OCI-LY1 (cell line): Measurements from ENCODE around the gene AGFG1.

Source experiments
- H2AFZ ChIP-seq: fragments of 200-600 bp; sonication (generic), shearing (Covaris generic); 2 replicates; pipeline ENCODE4 v1.6.0; 2014; ENCODE audit warnings: antibody characterized with exemption, mild to moderate bottlenecking, low read length
- H3F3A ChIP-seq: fragments of 200-600 bp; sonication (generic), shearing (Covaris generic); 2 replicates; pipeline ENCODE4 v1.6.0; 2014; ENCODE audit warnings: mild to moderate bottlenecking, antibody characterized with exemption, low read length, moderate library complexity; ENCODE audit not compliant: insufficient read depth
- H3K27ac ChIP-seq: fragments of 200-600 bp; sonication (generic); 2 replicates; pipeline ENCODE4 v1.5.1; 2014; ENCODE audit warnings: low read length, mixed run types, mild to moderate bottlenecking, low read depth; ENCODE audit not compliant: poor library complexity, severe bottlenecking
- H3K27me3 ChIP-seq: fragments of 200-600 bp; sonication (generic); 2 replicates; pipeline ENCODE4 v1.6.0; 2014; ENCODE audit warnings: antibody characterized with exemption, mild to moderate bottlenecking, low read length, moderate library complexity; ENCODE audit not compliant: insufficient read depth
- H3K36me3 ChIP-seq: fragments of 200-600 bp; sonication (generic); 2 replicates; pipeline ENCODE4 v1.6.1; 2014; ENCODE audit warnings: mild to moderate bottlenecking, antibody characterized with exemption, low read length, moderate library complexity, mixed read lengths; ENCODE audit not compliant: insufficient read depth
- H3K4me1 ChIP-seq: fragments of 200-600 bp; sonication (generic); 2 replicates; pipeline ENCODE4 v1.5.1; 2014; ENCODE audit warnings: mild to moderate bottlenecking, low read length, moderate library complexity; ENCODE audit not compliant: insufficient read depth, severe bottlenecking
- H3K4me2 ChIP-seq: fragments of 200-600 bp; sonication (generic), shearing (Covaris generic); 2 replicates; pipeline ENCODE4 v1.6.1; 2014; ENCODE audit warnings: low read length
- H3K4me3 ChIP-seq: fragments of 200-600 bp; sonication (generic); 2 replicates; pipeline ENCODE4 v1.5.1; 2014; ENCODE audit warnings: low read length, low read depth, mild to moderate bottlenecking, mixed read lengths; ENCODE audit not compliant: poor library complexity, severe bottlenecking
- H3K79me2 ChIP-seq: fragments of 200-600 bp; shearing (Covaris generic); 2 replicates; pipeline ENCODE4 v1.6.1; 2016; ENCODE audit warnings: mixed run types, low read length, mixed read lengths; ENCODE audit not compliant: insufficient read depth
- H3K9ac ChIP-seq: fragments of 200-600 bp; sonication (generic), shearing (Covaris generic); 2 replicates; pipeline ENCODE4 v1.6.1; 2014; ENCODE audit warnings: mild to moderate bottlenecking, low read length, mixed read lengths
- H3K9me2 ChIP-seq: fragments of 200-600 bp; sonication (generic), shearing (Covaris generic); 2 replicates; pipeline ENCODE4 v1.6.1; 2014; ENCODE audit warnings: low read depth, mild to moderate bottlenecking, low read length, mixed read lengths
- H3K9me3 ChIP-seq: fragments of 200-600 bp; shearing (Covaris generic); 2 replicates; pipeline ENCODE4 v1.6.1; 2014; ENCODE audit warnings: low read length, mixed read lengths
- H4K20me1 ChIP-seq: fragments of 200-600 bp; sonication (generic), shearing (Covaris generic); 2 replicates; pipeline ENCODE4 v1.6.0; 2016; ENCODE audit warnings: mild to moderate bottlenecking, low read length; ENCODE audit not compliant: insufficient read depth
- EZH2 ChIP-seq: fragments of 200-600 bp; sonication (generic), shearing (Covaris generic); IDR thresholded peaks from 2 replicates; pipeline ENCODE4 v1.8.0; 2017; ENCODE audit warnings: borderline replicate concordance, mixed run types, mild to moderate bottlenecking, antibody characterized with exemption, low read length, moderate library complexity, mixed read lengths
- TF ChIP-seq, protein P1 (sequence below): fragments of 200-600 bp; sonication (generic), shearing (Covaris generic); IDR thresholded peaks from 2 replicates; pipeline ENCODE4 v1.5.1; 2017; ENCODE audit warnings: mild to moderate bottlenecking, antibody characterized with exemption, low read length, moderate library complexity, mixed read lengths

AGFG1 gene

GRCh38 chr2:227456102-227456501 lies 15.9 kb upstream of the AGFG1 start:
- H3K4me3 ChIP-seq, result no peak overlapping the region
- H2AFZ ChIP-seq, result no peak overlapping the region
- no peak overlapping the region for H3K27ac ChIP-seq
- H3K4me1 ChIP-seq, result no peaks in the 10 kb centered on the region
- no peak overlapping the region for H3K9ac ChIP-seq
- H3K9me2 ChIP-seq, result no peaks in the 10 kb centered on the region
- no peak overlapping the region for H3K4me2 ChIP-seq
- H4K20me1 ChIP-seq, result no peaks in the 10 kb centered on the region
- H3K79me2 ChIP-seq, result no peaks in the 10 kb centered on the region
- H3F3A ChIP-seq, result no peaks in the 10 kb centered on the region
- H3K36me3 ChIP-seq, result no peaks in the 10 kb centered on the region
- no peaks in the 10 kb centered on the region for H3K9me3 ChIP-seq
- TF ChIP-seq, protein P1, sequence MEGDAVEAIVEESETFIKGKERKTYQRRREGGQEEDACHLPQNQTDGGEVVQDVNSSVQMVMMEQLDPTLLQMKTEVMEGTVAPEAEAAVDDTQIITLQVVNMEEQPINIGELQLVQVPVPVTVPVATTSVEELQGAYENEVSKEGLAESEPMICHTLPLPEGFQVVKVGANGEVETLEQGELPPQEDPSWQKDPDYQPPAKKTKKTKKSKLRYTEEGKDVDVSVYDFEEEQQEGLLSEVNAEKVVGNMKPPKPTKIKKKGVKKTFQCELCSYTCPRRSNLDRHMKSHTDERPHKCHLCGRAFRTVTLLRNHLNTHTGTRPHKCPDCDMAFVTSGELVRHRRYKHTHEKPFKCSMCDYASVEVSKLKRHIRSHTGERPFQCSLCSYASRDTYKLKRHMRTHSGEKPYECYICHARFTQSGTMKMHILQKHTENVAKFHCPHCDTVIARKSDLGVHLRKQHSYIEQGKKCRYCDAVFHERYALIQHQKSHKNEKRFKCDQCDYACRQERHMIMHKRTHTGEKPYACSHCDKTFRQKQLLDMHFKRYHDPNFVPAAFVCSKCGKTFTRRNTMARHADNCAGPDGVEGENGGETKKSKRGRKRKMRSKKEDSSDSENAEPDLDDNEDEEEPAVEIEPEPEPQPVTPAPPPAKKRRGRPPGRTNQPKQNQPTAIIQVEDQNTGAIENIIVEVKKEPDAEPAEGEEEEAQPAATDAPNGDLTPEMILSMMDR, result no peak
- TF ChIP-seq EZH2, result no peak
- no peaks in the 10 kb centered on the region for H3K27me3 ChIP-seq

GRCh38 chr2:227456772-227457171 lies 15.2 kb upstream of the AGFG1 start:
- Histone ChIP-seq H3K4me2 (no peak overlapping the region), H3K36me3 (no peaks in the 10 kb centered on the region), H4K20me1 (no peaks in the 10 kb centered on the region), H3K27ac (no peak overlapping the region), H3K9ac (no peak overlapping the region), H3K9me3 (no peaks in the 10 kb centered on the region), H3K4me3 (no peak overlapping the region), H3K27me3 (no peaks in the 10 kb centered on the region), H3K9me2 (no peaks in the 10 kb centered on the region), H2AFZ (no peak overlapping the region), H3K4me1 (no peaks in the 10 kb centered on the region), H3F3A (no peaks in the 10 kb centered on the region), H3K79me2 (no peaks in the 10 kb centered on the region)
- TF ChIP-seq, protein P1, result no peak
- TF ChIP-seq EZH2, result no peak

- H3K27ac ChIP-seq, result no peak overlapping the region
- no peak overlapping the region for H2AFZ ChIP-seq
- H3K9me3 ChIP-seq, result no peaks in the 10 kb centered on the region
- H3K4me3 ChIP-seq, result no peak overlapping the region
- no peaks in the 10 kb centered on the region for H3K9me2 ChIP-seq
- no peak overlapping the region for H3K9ac ChIP-seq
- no peaks in the 10 kb centered on the region for H3F3A ChIP-seq
- no peaks in the 10 kb centered on the region for H3K79me2 ChIP-seq
- no peaks in the 10 kb centered on the region for H3K27me3 ChIP-seq
- no peak overlapping the region for H3K4me2 ChIP-seq
- H3K36me3 ChIP-seq, result no peaks in the 10 kb centered on the region
- no peaks in the 10 kb centered on the region for H4K20me1 ChIP-seq
- TF ChIP-seq, protein P1, result no peak
- no peak for TF ChIP-seq EZH2
- H3K4me1 ChIP-seq, result no peaks in the 10 kb centered on the region
These were observed 11.9 kb upstream of the AGFG1 start for GRCh38 chr2:227460070-227460485.
